Measurements from ENCODE around the gene PCDHB8.
"Not testable (repeated sequence)": the region's sequence is repeated elsewhere in the genome, so short reads cannot be mapped to it uniquely, and the experiment has no call there.

PCDHB8 gene

DNA sequence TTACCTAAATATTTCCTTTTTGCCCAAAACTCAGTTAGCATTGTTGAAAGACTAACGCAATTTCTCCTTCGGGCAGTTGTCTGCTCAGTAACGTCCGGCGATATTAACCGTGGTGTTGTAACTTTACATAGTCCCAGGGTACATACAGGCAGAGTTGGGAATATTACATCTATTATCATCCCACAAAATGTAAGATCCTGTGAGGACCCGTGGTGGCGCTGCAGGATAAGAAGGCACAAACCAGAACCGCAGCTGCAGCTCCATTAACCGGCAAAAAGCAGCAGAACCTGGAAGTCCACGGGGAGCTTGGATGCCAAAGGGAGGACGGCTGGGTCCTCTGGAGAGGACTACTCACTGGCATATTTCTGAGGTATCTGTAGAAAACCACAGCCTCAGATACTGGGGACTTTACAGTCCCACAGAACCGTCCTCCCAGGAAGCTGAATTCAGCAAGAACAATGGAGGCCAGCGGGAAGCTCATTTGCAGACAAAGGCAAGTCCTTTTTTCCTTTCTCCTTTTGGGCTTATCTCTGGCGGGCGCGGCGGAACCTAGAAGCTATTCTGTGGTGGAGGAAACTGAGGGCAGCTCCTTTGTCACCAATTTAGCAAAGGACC lies at the start of gene PCDHB8:
Gene PCDHB8, plus strand, starts transcription at position 214 of the 615 bp plus-strand sequence. Its CDS starts 245 bp downstream, at position 459.
- in situ Hi-C loops (cut with MboI; ENCODE audit: low pct_unique_long_range_greater_than_20kb, low sequenced_read_pairs, unreplicated experiment); DNase-seq (ENCODE audit: low spot score): not testable (repeated sequence)

DNA sequence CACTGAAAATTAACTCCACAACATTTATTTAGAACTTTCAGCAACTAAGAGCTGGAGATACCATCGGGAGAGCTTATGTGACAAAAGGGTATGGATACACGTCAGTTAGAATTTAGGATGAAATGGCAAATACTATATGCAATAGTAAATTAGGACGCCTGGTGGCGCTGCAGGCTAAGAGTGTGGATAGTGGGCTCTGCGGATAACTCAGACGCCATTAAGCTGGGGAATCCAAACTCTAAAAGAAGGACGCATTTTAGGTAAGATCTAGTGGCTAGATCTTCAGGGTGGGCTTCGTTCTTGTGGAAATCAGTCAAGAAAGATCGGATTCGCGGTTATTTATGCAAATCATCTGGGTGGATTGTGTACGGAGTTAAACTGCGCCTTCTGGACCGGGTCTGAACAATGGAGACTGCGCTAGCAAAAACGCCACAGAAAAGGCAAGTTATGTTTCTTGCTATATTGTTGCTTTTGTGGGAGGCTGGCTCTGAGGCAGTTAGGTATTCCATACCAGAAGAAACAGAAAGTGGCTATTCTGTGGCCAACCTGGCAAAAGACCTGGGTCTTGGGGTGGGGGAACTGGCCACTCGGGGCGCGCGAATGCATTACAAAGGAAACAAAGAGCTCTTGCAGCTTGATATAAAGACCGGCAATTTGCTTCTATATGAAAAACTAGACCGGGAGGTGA lies 42.4 kb upstream of the PCDHB8 start, which contains the start of gene PCDHB5:
Gene PCDHB5, plus strand, starts transcription at position 177 of the 688 bp plus-strand sequence. Its CDS starts 229 bp downstream, at position 406.
- in situ Hi-C loops (cut with MboI; ENCODE audit: low pct_unique_long_range_greater_than_20kb, low sequenced_read_pairs, unreplicated experiment): no loop called here
- TF ChIP-seq, protein P1, sequence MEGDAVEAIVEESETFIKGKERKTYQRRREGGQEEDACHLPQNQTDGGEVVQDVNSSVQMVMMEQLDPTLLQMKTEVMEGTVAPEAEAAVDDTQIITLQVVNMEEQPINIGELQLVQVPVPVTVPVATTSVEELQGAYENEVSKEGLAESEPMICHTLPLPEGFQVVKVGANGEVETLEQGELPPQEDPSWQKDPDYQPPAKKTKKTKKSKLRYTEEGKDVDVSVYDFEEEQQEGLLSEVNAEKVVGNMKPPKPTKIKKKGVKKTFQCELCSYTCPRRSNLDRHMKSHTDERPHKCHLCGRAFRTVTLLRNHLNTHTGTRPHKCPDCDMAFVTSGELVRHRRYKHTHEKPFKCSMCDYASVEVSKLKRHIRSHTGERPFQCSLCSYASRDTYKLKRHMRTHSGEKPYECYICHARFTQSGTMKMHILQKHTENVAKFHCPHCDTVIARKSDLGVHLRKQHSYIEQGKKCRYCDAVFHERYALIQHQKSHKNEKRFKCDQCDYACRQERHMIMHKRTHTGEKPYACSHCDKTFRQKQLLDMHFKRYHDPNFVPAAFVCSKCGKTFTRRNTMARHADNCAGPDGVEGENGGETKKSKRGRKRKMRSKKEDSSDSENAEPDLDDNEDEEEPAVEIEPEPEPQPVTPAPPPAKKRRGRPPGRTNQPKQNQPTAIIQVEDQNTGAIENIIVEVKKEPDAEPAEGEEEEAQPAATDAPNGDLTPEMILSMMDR (IDR thresholded peaks at IDR 0.05; ENCODE audit: extremely low read depth, insufficient read depth, missing control alignments): peak; percentile 11
- DNase-seq (ENCODE audit: low spot score): no peak

DNA sequence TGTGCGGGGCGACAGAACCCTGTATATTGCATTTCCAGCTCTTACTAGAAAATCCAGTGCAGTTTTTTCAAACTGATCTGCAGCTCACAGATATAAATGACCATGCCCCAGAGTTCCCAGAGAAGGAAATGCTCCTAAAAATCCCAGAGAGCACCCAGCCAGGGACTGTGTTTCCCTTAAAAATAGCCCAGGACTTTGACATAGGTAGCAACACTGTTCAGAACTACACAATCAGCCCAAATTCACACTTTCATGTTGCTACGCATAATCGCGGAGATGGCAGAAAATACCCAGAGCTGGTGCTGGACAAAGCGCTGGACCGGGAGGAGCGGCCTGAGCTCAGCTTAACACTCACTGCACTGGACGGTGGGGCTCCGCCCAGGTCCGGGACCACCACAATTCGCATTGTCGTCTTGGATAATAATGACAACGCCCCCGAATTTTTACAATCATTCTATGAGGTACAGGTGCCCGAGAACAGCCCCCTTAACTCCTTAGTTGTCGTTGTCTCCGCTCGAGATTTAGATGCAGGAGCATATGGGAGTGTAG lies 41.8 kb upstream of the PCDHB8 start:
- in situ Hi-C loops (cut with MboI; ENCODE audit: low pct_unique_long_range_greater_than_20kb, low sequenced_read_pairs, unreplicated experiment): no loop called here
- DNase-seq (ENCODE audit: low spot score): no peak
- TF ChIP-seq, protein P1 (IDR thresholded peaks at IDR 0.05; ENCODE audit: extremely low read depth, insufficient read depth, missing control alignments): no peak

DNA sequence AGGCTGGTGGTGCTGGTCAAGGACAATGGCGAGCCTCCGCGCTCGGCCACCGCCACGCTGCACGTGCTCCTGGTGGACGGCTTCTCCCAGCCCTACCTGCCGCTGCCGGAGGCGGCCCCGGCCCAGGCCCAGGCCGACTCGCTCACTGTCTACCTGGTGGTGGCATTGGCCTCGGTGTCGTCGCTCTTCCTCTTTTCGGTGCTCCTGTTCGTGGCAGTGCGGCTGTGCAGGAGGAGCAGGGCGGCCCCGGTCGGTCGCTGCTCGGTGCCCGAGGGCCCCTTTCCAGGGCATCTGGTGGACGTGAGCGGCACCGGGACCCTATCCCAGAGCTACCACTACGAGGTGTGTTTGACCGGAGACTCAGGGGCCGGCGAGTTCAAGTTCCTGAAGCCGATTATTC lies 40.2 kb upstream of the PCDHB8 start:
- in situ Hi-C loops (cut with MboI; ENCODE audit: low pct_unique_long_range_greater_than_20kb, low sequenced_read_pairs, unreplicated experiment); DNase-seq (ENCODE audit: low spot score): not testable (repeated sequence)

DNA sequence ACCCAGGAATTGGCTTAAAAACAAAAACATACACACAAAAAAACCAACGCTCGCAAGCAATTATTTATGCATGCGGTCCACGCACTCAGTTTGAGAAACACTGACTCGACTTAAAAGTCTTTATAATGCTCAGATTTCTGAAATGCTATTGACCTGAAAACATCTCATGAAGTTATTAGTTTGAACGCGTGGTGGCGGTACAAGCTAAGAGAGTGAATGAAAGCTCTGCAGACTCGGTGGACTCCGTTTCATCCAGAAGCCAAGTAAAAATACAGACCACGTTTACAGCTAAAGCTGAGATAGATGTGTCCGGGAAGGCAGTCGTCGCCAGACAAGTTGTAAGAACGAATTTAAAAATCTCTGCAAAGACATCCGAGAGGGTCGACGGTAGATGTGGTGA lies 27.8 kb upstream of the PCDHB8 start, which contains the start of gene PCDHB6:
Gene PCDHB6, plus strand, starts transcription at position 246 of the 400 bp plus-strand sequence. CDS start 201 bp downstream, outside the sequence.
- TF ChIP-seq, protein P1 (IDR thresholded peaks at IDR 0.05; ENCODE audit: extremely low read depth, insufficient read depth, missing control alignments): peak; percentile 28
- DNase-seq (ENCODE audit: low spot score): no peak

DNA sequence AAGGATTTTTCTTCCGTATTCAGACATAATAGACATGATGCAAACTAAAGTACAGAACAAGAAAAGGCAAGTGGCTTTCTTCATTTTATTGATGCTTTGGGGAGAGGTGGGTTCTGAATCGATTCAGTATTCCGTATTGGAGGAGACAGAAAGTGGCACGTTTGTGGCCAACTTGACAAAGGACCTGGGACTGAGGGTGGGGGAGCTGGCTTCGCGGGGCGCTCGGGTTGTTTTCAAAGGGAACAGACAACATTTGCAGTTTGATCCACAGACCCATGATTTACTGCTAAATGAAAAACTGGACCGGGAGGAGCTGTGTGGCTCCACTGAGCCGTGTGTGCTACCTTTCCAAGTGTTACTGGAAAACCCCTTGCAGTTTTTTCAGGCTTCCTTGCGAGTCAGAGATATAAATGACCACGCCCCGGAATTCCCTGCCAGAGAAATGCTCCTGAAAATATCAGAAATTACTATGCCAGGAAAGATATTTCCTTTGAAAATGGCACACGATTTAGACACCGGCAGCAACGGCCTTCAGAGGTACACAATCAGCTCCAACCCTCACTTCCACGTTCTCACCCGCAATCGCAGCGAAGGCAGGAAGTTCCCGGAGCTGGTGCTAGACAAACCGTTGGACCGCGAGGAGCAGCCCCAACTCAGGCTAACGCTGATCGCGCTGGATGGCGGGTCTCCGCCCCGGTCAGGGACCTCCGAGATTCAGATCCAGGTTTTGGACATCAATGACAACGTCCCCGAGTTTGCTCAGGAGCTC lies 27.2 kb upstream of the PCDHB8 start:
- DNase-seq (ENCODE audit: low spot score): no peak
- TF ChIP-seq, protein P1 (IDR thresholded peaks at IDR 0.05; ENCODE audit: extremely low read depth, insufficient read depth, missing control alignments): no peak
- in situ Hi-C loops (cut with MboI; ENCODE audit: low pct_unique_long_range_greater_than_20kb, low sequenced_read_pairs, unreplicated experiment): no loop called here

More for the DNA sequence above, 27.8 kb upstream of the PCDHB8 start, which contains the start of gene PCDHB6:
- in situ Hi-C loops (cut with MboI; ENCODE audit: low pct_unique_long_range_greater_than_20kb, low sequenced_read_pairs, unreplicated experiment): no loop called here

DNA sequence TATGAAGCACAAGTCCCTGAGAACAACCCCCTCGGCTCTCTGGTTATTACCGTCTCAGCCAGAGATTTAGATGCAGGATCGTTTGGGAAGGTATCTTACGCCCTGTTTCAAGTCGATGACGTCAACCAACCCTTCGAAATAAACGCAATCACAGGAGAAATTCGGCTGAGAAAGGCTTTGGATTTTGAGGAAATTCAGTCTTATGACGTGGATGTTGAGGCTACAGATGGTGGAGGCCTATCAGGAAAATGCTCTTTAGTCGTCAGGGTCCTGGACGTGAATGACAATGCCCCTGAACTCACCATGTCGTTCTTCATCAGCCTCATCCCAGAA lies 26.6 kb upstream of the PCDHB8 start:
- in situ Hi-C loops (cut with MboI; ENCODE audit: low pct_unique_long_range_greater_than_20kb, low sequenced_read_pairs, unreplicated experiment): no loop called here
- TF ChIP-seq, protein P1 (IDR thresholded peaks at IDR 0.05; ENCODE audit: extremely low read depth, insufficient read depth, missing control alignments): no peak

DNA sequence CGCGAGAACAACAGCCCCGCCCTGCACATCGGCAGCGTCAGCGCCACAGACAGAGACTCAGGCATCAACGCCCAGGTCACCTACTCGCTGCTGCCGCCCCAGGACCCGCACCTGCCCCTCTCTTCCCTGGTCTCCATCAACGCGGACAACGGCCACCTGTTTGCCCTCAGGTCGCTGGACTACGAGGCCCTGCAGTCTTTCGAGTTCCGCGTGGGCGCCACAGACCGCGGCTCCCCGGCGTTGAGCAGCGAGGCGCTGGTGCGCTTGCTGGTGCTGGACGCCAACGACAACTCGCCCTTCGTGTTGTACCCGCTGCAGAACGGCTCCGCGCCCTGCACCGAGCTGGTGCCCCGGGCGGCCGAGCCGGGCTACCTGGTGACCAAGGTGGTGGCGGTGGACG lies 26.0 kb upstream of the PCDHB8 start:
- in situ Hi-C loops (cut with MboI; ENCODE audit: low pct_unique_long_range_greater_than_20kb, low sequenced_read_pairs, unreplicated experiment); DNase-seq (ENCODE audit: low spot score): not testable (repeated sequence)

More for the DNA sequence above, 26.6 kb upstream of the PCDHB8 start:
- no peak for DNase-seq (ENCODE audit: low spot score)

DNA sequence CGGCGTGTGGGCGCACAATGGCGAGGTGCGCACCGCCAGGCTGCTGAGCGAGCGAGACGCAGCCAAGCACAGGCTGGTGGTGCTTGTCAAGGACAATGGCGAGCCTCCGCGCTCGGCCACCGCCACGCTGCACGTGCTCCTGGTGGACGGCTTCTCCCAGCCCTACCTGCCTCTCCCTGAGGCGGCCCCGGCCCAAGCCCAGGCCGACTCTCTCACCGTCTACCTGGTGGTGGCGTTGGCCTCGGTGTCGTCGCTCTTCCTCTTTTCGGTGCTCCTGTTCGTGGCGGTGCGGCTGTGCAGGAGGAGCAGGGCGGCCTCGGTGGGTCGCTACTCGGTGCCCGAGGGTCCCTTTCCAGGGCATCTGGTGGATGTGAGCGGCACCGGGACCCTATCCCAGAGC lies 25.5 kb upstream of the PCDHB8 start:
- DNase-seq (ENCODE audit: low spot score); in situ Hi-C loops (cut with MboI; ENCODE audit: low pct_unique_long_range_greater_than_20kb, low sequenced_read_pairs, unreplicated experiment): not testable (repeated sequence)

Data from GM13977 (cell line).